Testis (tissue), 3 donors: ENCODE data around the gene ACTL9. TPM values are rescaled to one million over a fixed set of nuclear protein-coding genes. Genes with fewer than 3 reads are reported as not detected.
"Not testable (repeated sequence)": the region's sequence is repeated elsewhere in the genome, so short reads cannot be mapped to it uniquely, and the experiment has no call there.

Source experiments
- DNase-seq: peaks from one replicate; pipeline ENCODE4 v3.0.0-alpha.2; 2019
- H3K27ac ChIP-seq, 2 donors: fragments of 200-600 bp; sonication (generic); one replicate each; pipeline ENCODE4 v1.5.1; 2019
- H3K27me3 ChIP-seq: fragments of 200-600 bp; sonication (generic); one replicate; pipeline ENCODE4 v1.5.1; 2019
- H3K36me3 ChIP-seq: fragments of 200-600 bp; sonication (generic); one replicate; pipeline ENCODE4 v1.5.1; 2017; ENCODE audit warnings: low read depth; ENCODE audit errors: missing control alignments
- H3K4me1 ChIP-seq: fragments of 200-600 bp; sonication (generic); one replicate; pipeline ENCODE4 v1.5.1; 2019
- H3K4me3 ChIP-seq, 2 donors: fragments of 200-600 bp; sonication (generic); one replicate each; pipeline ENCODE4 v1.5.1; 2017 to 2019
- H3K9me3 ChIP-seq: fragments of 200-600 bp; sonication (generic); one replicate; pipeline ENCODE4 v1.5.1; 2017
- POLR2A ChIP-seq: fragments of 450-650 bp; IDR thresholded peaks from one replicate; pipeline ENCODE4 v1.6.1; 2017; ENCODE audit warnings: antibody characterized with exemption, mild to moderate bottlenecking, moderate library complexity
- WGBS, 2 donors: methylation state at CpG; one replicate each; pipeline ENCODE4 v1.1.5; 2018; 5-methylcytosine and 5-hydroxymethylcytosine counted together
- intact Hi-C: fragments of 100-400 bp; cut with DNase I; formaldehyde crosslinking; loops from one replicate; pipeline ENCODE4 v1.15.1; 2023; ENCODE audit warnings: low total_unique reads
- polyA plus RNA-seq: library from polyadenylated mRNA; stranded (reverse); fragments of 350-450 nt; fragmentation: Illumina TruSeq; extraction: RNeasy Lipid Tissue Mini Kit (QIAGEN cat#74804); gene quantifications from one replicate; pipeline ENCODE4 v1.2.3, GENCODE V29; 2014; ENCODE audit warnings: low read depth, low replicate concordance; ENCODE audit not compliant: insufficient read depth
- total RNA-seq, 2 donors: library from RNA; depleted of rRNA; stranded (reverse); fragments of >200 nt; gene quantifications; one replicate each; pipeline ENCODE4 v1.2.3, GENCODE V29; 2016
- TF ChIP-seq, protein P1 (sequence below), 3 experiments: fragments of 450-650 bp in 2 of 3; fragments of 200-600 bp in 1 of 3; sonication (generic) in 1 of 3; IDR thresholded peaks; one replicate each; pipeline ENCODE4 v1.5.1; 2016 to 2019; ENCODE audit warnings: antibody characterized with exemption in 3 of 3, mild to moderate bottlenecking in 2 of 3, moderate library complexity in 1 of 3

Gene ACTL9
- total and polyA plus RNA-seq, 3 donors from 2014 or later = 54.9 to 126 (median 122) TPM

DNA sequence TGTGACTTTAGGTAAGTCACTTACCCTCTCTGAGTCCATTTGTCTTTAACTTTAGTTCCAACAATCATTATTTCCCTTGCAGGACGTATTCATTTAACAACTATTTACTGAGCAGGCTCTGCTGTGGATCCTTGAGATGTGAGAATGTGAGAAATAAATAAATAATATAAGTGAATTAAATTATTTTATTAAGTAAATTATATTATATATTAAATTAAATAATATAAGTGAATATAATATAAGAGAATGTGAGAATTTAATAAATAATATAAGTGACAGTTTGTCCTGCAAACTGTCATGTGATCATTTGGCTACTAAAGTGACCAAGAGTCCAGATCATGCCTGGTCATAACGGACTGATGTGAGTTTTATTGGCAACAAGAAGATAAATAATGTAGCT lies 23.4 kb upstream of the ACTL9 start:
- Histone ChIP-seq H3K27me3 (no peaks in the 10 kb centered on the region), H3K4me3 (no peak overlapping the region), H3K27ac (no peak overlapping the region), H3K4me1 (no peaks in the 10 kb centered on the region), H3K36me3 (no peaks in the 10 kb centered on the region), H3K9me3 (no peaks in the 10 kb centered on the region)
- no peak for DNase-seq
- 58 to 63% methylated on average over 2 of the region's 2 CpGs for WGBS, 2 donors
- intact Hi-C loops = no loop called here
- TF ChIP-seq, protein P1, sequence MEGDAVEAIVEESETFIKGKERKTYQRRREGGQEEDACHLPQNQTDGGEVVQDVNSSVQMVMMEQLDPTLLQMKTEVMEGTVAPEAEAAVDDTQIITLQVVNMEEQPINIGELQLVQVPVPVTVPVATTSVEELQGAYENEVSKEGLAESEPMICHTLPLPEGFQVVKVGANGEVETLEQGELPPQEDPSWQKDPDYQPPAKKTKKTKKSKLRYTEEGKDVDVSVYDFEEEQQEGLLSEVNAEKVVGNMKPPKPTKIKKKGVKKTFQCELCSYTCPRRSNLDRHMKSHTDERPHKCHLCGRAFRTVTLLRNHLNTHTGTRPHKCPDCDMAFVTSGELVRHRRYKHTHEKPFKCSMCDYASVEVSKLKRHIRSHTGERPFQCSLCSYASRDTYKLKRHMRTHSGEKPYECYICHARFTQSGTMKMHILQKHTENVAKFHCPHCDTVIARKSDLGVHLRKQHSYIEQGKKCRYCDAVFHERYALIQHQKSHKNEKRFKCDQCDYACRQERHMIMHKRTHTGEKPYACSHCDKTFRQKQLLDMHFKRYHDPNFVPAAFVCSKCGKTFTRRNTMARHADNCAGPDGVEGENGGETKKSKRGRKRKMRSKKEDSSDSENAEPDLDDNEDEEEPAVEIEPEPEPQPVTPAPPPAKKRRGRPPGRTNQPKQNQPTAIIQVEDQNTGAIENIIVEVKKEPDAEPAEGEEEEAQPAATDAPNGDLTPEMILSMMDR (IDR thresholded peaks at IDR 0.05) = no peak
- no peak for TF ChIP-seq POLR2A

DNA sequence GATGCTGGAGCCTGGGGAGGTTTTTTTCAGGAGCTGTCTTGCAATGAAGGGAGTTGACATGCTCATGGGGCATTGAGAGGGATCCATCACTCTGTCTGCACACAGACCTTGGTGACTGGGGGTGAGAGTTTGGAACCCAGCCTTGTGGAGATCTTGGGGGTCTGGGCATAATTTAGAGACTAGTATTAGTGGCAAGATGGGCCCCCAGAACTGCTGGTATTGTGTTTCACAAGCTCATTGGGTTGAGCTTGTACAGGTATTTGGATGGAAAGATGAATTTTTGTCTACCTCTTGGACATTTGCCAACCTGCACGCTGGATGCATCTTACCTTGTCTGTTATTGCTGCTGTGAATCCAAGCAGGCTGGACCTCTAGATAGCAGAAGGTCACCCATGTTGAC lies 22.7 kb upstream of the ACTL9 start, which contains the start of gene OR2Z1:
Gene OR2Z1 (plus strand): TSS at position 301 of the 400 bp plus-strand sequence. CDS start 9,395 bp downstream, outside the sequence.
- TF ChIP-seq, protein P1 (IDR thresholded peaks at IDR 0.05) = no peak
- TF ChIP-seq POLR2A = no peak
- 61 to 75% methylated on average over 1 of the region's 1 CpG for WGBS, 2 donors
- no peaks in the 10 kb centered on the region for H3K4me1 ChIP-seq
- H3K9me3 ChIP-seq = no peaks in the 10 kb centered on the region
- no peak within 1 kb of the TSS for H3K4me3 ChIP-seq
- no peak for DNase-seq
- no peaks in the 10 kb centered on the region for H3K27me3 ChIP-seq
- intact Hi-C loops = no loop called here
- no peaks in the 10 kb centered on the region for H3K36me3 ChIP-seq
- H3K27ac ChIP-seq = no peak within 1 kb of the TSS

DNA sequence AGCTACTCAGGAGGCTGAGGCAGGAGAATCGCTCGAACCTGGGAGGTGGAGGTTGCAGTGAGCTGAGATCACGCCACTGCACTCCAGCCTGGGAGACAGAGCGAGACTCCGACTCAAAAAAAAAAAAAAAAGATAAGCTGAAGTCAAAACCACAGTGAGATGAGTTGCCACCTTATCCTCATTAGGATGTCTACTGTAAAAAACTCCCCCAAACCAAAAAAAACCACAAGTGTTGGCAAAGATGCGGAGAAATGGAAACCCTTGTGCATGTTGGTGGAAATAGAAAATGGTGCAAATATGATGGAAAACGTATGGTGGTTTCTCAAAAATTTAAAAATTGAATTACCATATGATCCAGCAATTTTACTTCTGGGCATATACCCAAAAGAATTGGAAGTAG lies 11.7 kb upstream of the ACTL9 start:
- DNase-seq, intact Hi-C loops: not testable (repeated sequence)
- 83 to 85% methylated on average over 7 of the region's 7 CpGs for WGBS, 2 donors

DNA sequence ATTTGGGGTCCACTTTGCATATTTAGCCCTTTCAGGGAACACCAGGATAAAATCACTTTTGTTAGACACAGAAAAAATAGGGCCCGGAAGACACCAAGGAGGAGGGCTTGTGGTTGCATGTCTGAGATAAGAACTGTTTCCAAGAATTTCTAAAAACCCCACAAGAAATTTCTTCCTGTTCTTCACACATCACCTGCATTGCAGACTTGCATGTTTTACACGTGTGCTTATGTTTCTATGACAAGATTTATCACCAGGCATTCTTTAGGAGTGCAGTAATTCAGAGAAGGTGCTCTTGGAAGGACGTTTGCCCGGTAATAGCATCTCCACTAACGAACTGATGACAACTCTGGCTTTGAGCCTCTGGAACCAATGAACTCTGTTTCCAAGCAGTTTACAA lies 7.1 kb upstream of the ACTL9 start:
- Histone ChIP-seq H3K27ac (no peak overlapping the region), H3K36me3 (no peaks in the 10 kb centered on the region), H3K27me3 (no peaks in the 10 kb centered on the region), H3K4me1 (no peaks in the 10 kb centered on the region), H3K4me3 (no peak overlapping the region), H3K9me3 (no peaks in the 10 kb centered on the region)
- WGBS, 2 donors = 36 to 56% methylated on average over 5 of the region's 5 CpGs
- no peak for DNase-seq
- no peak for TF ChIP-seq POLR2A
- TF ChIP-seq, protein P1 (IDR thresholded peaks at IDR 0.05) = no peak
- intact Hi-C loops = no loop called here

More for the DNA sequence above, 11.7 kb upstream of the ACTL9 start:
- not testable (repeated sequence) for H3K9me3 ChIP-seq, H3K27ac ChIP-seq, H3K4me1 ChIP-seq, H3K36me3 ChIP-seq, H3K27me3 ChIP-seq, H3K4me3 ChIP-seq

DNA sequence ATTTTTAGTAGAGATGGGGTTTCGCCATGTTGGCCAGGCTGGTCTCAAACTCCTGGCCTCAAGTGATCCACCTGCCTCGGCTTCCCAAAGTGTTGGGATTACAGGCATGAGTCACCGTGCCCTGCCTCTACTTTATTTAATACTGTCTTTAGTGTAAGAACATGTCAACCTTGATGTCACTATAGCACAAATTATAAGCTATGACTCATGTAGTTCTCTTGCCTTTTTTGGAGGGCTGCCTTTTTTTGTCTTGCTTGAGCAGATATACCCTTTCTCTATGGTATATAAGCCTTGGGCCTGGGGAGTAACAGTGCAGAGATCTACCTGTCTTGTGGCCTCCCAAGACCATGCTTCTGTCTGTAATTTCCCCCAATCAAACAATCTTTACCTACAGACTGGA lies 6.7 kb upstream of the ACTL9 start:
- H3K4me1 ChIP-seq, H3K27ac ChIP-seq, DNase-seq, H3K4me3 ChIP-seq, H3K9me3 ChIP-seq, intact Hi-C loops, H3K27me3 ChIP-seq, H3K36me3 ChIP-seq: not testable (repeated sequence)
- 85 to 86% methylated on average over 3 of the region's 3 CpGs for WGBS, 2 donors

DNA sequence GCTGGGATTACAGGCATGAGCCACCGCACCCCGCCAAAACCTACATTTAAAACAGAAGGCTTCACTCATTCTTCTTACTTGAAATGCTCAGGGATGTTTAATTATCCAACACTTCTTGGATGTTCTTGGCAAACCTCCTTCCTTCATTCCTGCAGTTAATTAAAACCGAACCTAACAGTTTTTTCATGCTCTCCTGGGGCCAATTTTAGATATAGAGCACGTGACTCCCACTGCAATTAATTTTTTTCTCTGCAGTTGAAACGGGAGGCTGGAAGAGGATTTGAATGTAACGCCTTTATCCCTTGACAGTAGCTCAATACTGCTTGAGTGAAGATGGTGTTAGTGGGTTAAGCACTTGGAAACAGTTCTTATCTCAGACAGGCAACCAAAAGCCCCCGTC lies 4.6 kb upstream of the ACTL9 start:
- no peak overlapping the region for H3K27ac ChIP-seq
- no peak overlapping the region for H3K4me3 ChIP-seq
- H3K36me3 ChIP-seq = no peaks in the 10 kb centered on the region
- no peak for DNase-seq
- 42 to 47% methylated on average over 7 of the region's 7 CpGs for WGBS, 2 donors
- intact Hi-C loops = no loop called here
- no peaks in the 10 kb centered on the region for H3K27me3 ChIP-seq
- H3K9me3 ChIP-seq = no peaks in the 10 kb centered on the region
- H3K4me1 ChIP-seq = no peaks in the 10 kb centered on the region
- TF ChIP-seq POLR2A = no peak
- TF ChIP-seq, protein P1 (IDR thresholded peaks at IDR 0.05) = no peak
